GM19452 (cell line): ENCODE measurements around the gene CYP26A1.

Source experiments
- ATAC-seq: cut with Tn5 transposase; IDR thresholded peaks from one replicate; pipeline ENCODE4 v1.9.1; 2021; ENCODE audit not compliant: unreplicated experiment

Gene CYP26A1

DNA sequence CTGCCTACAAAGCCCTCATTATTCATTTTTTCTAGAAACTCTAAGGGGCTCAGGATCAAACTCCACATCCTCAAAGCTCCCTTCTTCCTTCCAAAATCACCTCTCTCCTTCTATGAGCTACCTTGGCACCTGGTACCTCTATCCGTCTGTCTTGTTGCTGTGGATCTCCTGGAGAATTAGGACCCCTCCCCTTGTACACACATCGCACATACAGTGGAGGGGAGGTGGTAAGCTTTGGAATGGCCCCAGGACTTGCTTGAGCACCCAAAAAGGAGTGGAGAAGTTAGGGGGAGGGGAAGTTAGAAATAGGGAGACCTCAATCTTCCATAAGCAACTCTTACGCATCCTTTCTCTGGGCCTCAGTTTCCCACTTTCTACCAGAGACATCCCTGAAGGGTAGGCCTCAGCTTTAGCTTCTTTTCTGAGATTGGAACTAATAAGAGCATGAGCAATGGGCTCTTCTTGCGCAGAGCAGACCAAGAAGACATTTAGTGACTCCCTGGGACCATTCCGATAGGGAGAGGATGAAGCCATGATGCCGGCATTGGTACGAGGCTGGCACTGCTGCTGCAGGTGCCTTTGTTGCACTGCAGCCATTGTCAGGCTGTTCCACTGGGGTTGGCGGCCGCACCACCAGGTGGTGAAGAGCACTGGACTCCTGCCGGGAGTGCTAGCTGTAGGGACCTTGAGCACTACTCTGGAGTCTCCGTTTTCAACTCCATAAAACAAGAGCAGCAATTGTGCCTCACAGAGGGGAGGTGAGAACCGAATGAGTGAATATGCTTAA, 8.6 kb upstream of the CYP26A1 start:
- ATAC-seq = no peak

DNA sequence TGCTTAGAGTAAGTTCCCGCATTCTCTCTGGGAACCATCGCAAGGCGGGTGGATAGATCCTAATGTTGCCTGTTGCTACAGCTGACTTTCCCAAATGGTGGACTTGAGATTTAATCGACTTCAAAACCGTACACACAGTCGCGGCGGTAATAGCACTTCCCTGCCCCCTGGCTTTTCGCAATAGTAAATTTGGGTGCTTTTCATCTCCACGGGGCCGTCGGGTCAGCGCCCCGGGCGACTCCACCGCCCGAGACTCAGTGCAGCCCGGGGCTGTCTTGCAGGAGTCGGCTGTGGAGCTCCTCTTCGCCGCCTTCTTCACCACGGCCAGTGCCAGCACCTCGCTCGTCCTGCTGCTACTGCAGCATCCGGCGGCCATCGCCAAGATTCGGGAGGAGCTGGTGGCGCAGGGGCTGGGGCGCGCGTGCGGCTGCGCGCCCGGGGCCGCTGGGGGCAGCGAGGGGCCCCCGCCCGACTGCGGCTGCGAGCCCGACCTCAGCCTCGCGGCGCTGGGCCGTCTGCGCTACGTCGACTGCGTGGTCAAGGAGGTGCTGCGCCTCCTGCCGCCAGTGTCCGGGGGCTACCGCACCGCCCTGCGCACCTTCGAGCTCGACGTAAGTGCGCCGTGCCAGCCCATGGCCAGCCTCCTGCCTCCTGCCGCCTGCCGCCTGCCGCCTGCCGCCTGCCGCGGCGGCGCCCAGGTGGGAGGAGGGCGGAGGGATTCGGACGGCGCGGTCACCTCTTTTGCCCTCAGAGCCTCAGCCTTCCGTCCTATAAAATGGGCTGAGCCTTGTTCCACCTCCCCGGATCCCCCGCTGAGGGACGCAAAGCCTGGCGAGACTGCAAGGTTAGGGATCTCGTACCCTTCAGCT, 7.8 kb upstream of the CYP26A1 start:
- ATAC-seq = no peak

DNA sequence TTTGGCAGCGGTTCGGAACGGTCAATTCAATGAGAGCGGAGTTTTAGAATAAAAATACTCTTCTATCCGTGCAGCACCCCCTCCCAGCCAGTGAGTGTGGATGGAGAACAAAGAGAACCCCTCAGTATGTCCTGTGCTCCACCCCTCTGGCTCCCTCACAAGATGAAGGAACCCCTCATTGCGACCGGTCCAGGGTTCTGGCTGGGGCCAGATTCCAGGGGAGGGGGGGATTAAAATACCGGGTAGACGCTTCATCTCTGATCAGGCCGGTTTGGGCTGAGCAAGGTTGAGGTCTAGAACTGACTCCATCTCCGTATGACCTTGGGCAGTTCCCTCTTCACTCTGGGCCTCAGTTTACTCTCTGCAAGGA, 7.2 kb upstream of the CYP26A1 start:
- ATAC-seq = no peak

DNA sequence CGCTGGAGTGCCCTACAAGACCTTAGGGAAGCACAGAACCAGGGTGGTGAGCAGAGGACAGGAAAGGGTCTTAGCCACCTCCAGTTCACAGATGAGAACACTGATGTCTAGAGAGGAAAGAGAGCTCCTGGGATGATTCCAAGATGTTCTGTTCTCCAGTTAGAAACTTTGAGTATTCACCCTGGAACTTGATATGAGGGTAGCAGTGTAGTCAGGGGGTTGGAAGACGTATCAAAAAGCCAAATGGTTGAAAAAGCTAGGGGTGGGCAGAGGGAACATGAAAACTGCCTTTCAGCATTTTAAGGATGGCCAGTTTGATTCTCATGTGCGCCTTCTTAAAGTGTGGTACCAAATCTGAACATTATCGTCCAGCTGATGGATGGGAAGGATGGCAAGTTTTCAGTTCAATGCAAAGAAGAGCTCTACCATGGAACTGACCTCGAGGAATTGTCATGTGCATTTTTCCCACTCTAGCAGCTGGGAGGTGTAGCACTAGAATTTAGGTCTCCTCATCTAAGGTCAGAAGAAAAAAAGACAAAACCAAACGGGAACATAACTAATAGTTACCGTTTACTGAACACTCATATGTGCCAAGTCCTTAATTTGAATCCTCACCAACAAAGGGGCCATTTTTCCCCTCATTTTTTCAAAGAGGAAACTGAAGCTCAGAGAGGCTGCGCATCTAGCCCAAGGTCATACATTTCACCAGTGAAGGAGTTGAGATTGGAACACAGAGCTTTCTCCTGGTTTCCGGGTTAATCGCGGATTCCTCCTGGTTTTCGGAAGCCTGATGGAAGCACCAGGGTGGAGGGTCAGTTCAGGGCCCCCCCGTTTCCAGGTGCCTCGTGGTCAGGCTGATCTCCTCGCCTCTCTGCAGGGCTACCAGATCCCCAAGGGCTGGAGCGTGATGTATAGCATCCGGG, 6.0 kb upstream of the CYP26A1 start:
- no peak for ATAC-seq

DNA sequence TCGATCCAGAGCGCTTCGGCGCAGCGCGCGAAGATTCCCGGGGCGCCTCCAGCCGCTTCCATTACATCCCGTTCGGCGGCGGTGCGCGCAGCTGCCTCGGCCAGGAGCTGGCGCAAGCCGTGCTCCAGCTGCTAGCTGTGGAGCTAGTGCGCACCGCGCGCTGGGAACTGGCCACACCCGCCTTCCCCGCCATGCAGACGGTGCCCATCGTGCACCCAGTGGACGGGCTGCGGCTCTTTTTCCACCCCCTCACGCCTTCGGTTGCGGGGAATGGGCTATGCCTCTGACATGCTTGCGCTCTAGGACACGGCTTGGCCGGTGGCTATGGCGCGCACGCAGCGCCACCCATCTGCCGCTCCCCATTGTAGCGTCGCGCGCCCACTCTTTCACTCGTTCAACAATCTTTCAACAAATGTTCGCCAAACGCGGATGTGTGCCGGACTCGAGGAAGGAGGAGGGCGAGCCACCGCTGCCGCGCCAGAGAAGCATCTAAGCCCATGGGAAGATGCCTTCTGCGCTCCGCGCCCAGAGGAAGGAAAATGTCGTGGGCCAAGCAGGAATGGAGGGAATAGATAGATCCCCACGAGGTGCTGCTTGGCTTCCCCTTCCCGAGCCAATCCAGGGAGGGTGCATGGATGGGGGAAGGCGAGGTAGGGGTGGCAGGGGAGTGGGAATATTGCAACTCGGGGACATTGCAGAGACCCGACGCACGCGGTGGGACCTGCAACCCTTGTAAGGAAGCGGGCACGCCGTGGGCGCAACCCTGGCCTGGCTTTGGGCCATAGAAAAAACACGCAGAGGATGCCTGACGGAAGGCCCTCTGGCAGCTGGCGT, 5.1 kb upstream of the CYP26A1 start:
- ATAC-seq = no peak

DNA sequence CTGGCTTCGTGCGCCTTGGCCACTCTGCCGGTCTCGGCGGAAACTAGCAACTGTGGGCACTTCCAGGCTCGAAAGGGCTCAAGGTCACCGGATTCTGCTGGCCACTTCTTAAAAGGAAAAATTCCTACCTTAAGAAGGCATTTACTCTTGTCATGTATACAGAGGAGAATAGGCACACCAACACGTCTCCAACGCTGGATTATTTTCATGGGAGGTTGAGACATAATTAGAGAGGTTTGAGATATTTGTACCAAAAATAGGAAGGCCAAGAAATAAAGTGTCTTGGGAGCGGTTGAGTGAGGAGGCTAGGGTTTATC, 4.5 kb upstream of the CYP26A1 start:
- no peak for ATAC-seq

DNA sequence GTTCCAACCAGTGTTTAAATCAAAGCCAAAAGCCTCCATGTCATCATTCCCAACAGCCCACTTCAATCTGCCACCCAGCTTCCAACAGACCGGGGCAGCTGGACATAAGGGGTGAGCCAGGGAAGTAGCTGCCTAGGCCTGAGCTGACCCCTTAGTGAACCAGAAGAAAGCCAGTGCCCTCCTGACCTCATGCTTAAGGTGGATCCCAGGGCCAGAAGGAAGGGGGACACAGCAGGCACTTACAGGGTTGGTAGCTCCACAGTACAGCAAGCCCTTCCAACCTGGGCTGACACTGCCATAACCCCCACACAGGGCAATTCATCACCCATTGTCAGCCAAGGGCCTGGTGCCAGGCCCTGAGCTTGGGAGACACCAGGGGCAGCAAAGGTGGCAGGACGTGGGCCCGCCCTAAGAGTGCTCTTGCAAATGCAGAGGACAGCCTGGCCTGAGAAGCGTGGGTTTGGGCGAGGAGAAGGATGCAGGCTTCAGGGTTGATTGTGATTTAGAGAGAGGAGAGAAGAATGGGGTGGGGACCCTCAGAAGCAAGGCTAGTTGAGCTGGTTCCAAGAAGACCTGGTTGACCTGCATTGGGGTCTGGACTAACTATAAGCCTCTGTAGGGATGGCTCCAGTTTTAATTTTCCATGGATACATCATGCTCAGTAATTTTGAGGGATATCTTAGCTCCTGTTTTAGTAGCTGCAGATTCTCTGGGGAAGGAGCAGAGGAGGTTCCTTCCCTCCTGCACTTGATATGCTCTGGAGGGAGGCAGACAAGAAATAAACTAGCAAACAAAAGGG, 3.1 kb upstream of the CYP26A1 start:
- no peak for ATAC-seq

DNA sequence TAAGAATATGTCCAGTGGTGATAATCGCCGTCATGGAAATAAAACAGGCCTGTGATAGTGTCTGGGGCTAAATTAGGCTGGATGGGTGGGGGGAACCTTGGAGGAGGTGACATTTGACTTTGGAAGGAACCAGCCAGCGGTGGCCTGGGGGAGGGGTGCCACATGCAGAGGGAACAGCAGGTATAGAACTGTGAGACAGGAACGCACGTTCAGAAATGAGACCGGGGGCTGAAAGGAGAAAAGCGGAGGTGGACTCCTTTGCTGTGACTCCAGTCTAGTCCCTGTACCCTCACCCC, 2.6 kb upstream of the CYP26A1 start:
- no peak for ATAC-seq

DNA sequence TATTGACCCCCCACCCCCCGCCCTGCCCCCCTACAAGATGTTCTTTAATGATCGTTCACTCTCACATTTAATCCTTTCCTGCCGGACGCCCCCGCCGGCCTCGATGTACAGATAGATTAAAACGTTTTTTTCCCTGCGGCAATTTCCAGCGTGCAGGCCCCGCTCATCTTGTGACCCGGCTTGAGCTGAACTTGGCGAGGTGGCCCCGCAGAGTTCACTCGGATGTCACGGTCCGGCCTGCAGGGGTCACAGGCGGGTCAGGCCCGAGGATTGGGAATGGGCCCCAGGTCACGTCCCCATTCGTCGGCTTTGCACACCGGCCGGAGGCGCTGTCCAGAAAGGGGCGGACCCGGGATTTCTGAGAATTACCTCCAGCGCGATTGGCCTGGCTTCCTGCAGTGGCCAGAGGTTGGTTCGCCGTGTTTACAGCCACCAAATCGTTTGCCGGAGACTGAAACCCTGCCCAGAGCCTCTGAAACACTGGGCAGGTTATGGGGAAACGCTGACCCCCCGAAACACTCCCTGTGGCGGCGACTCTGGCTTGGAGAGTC, 1.9 kb upstream of the CYP26A1 start:
- no peak for ATAC-seq

DNA sequence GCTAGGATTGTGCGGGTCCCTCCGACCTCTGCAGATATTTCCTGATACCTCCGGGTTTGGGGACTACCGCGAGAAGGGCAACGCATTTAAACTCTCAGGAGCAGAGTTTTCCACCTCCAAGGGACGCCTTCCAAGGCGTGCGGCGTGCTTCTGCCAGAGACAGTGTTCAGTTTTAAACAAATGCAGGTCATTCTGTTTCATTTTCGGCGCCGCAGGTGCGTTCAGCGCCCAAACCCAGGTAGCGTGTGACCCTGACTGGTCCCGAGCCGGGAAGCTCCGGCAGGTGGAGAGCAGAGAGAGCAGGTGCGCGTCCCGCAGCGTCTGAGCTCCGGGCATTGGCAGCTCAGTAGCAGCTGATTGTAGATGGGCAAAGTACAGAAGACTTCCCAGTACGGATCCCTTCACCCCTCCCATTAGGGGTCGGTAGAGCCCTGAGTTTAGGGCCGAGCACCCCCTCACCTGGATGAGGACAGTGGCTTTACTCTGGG, 1.4 kb upstream of the CYP26A1 start:
- no peak for ATAC-seq

DNA sequence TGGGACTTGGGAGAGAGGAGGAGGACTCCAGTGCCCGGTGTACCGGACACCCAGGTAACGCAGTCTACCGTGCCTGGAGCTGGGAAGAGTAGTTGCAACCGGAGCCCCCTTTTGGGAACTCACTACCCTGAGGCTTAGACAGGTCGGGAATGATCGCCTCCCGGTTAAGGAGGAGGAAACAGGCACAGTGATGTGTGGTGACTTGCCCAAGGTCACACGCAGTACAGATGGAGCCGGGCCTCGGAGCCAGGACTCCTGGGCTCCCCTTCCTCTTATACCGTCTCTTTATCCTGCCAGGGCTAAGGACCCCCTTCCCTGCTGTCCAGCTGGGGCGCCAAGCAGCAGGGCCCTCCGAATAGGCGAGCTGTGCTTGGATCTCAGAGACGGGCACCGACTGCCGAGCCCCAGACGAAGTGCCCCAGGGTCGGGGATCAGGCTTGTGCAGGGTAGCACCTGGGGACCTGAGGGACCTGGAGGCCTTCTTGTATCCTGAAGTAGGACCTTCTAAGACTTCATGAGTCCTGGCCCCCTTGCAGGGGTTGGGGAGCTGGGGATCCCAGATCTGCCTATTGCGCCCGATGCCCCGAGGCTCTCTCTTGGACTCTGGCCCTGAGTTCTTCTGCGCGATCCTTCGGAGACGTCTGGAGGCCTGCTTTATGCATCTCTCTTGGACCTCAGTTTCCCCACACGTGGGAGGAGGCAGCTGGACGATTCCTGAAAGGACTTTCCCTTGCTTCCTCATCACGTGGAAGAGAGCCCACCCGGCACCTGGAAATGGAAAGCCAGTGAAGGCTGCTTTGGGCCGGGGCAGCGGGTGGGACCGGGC, 767 bp upstream of the CYP26A1 start:
- ATAC-seq = no peak

DNA sequence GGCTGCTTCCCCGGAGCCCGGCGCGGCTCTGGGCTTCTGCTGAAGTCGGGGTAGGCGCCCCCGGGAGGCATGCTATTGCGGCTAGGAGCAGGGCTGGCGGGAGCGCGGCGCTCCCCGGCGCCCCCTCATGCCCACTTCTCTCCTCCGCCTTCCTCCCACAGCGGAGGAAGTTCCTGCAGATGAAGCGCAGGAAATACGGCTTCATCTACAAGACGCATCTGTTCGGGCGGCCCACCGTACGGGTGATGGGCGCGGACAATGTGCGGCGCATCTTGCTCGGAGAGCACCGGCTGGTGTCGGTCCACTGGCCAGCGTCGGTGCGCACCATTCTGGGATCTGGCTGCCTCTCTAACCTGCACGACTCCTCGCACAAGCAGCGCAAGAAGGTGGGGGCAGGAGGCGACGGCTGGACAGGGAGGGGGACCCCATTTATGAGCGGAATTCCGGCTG, 479 bp downstream of the CYP26A1 start:
- ATAC-seq = no peak

DNA sequence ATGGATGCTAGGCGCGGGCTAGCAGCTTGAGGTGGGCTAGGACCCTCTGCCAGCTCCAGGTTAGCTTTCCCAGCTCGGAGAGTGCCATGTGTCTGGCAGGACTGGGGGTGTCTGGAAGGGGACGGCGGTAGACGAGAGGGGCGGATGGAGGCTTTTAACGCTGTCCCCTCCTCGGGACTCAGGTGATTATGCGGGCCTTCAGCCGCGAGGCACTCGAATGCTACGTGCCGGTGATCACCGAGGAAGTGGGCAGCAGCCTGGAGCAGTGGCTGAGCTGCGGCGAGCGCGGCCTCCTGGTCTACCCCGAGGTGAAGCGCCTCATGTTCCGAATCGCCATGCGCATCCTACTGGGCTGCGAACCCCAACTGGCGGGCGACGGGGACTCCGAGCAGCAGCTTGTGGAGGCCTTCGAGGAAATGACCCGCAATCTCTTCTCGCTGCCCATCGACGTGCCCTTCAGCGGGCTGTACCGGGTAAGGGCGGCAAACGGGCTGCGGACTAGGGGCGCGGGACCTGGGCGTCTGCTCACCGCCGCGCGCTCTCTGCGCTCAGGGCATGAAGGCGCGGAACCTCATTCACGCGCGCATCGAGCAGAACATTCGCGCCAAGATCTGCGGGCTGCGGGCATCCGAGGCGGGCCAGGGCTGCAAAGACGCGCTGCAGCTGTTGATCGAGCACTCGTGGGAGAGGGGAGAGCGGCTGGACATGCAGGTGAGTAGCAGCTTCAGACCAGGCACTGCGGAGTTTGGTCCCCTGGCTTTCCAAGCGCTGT, 1.1 kb downstream of the CYP26A1 start:
- ATAC-seq = no peak

DNA sequence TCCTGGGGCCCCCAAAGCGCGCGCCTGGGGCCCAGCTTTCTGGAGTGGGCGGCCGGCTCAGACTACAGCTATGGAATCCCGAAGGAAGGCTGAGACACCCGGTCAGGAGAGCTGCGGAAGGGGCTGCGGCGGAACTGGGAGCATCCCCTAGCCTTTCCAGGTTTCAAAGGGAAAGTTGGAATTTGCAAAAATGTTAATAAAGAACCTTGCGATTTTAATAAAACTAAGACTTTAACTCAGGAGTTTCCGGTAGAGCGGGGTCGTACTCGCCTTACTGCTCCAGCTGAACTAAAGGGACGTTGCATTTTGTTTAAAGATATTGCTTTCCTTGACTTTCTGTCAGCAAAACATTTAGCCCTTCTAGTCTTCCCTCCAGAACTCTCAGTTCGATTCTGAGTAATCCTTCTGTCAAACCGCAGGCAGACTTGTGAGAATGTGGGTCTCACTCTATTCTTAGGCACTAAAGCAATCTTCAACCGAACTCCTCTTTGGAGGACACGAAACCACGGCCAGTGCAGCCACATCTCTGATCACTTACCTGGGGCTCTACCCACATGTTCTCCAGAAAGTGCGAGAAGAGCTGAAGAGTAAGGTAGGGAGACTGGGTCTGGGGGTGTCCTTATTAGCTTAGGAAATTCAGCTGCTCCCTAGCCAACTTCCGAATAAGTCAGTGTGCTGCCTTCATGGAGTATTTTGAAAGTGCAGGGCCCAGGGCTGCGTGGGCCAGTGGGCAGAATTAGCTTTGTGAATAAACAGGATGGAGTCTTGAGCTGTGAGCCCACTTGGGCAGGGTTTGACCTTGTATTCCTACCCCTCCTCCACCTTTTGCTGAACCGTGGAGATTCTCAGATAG, 1.9 kb downstream of the CYP26A1 start:
- no peak for ATAC-seq

DNA sequence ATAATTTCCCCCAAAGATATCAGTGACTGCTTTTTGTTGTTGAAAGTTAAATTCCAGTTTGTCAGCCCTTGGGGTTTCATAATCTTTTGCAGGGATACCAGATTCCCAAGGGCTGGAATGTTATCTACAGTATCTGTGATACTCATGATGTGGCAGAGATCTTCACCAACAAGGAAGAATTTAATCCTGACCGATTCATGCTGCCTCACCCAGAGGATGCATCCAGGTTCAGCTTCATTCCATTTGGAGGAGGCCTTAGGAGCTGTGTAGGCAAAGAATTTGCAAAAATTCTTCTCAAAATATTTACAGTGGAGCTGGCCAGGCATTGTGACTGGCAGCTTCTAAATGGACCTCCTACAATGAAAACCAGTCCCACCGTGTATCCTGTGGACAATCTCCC, 3.2 kb downstream of the CYP26A1 start:
- ATAC-seq = no peak

DNA sequence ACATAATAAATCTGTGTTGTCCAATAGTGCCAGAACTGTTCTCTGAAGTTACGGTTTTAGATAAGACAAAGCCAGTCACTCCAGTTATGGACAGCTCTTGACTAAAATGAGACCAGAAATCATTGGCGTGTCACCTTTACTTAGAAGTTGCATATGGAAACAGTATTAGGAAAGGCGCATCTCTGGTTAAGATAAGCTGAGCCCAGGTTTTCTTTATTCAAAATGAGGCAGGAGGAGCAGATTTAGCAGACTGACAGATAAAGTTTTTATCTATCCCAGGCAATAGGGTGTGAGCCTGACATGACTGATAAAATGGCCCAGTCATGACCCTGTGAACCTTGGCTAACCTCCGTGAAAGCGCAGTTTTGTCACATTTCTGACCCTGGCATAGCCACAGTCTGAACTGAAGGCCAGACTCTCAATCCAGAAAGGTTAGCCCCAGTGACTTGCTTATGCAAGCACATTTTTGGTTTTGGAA, 4.2 kb downstream of the CYP26A1 start:
- no peak for ATAC-seq
